Panc1 (cell line): ENCODE measurements around the gene SGPL1.

Experiments used
- POLR2AphosphoS5 ChIP-seq: IDR thresholded peaks from 2 replicates; pipeline ENCODE4 v1.6.1; 2012; ENCODE audit warnings: mild to moderate bottlenecking, low read depth, low read length, moderate library complexity
- TF ChIP-seq, protein P1 (sequence below): fragments of 450-650 bp; IDR thresholded peaks from 2 replicates; pipeline ENCODE4 v1.5.1; 2017; ENCODE audit warnings: mild to moderate bottlenecking

DNA sequence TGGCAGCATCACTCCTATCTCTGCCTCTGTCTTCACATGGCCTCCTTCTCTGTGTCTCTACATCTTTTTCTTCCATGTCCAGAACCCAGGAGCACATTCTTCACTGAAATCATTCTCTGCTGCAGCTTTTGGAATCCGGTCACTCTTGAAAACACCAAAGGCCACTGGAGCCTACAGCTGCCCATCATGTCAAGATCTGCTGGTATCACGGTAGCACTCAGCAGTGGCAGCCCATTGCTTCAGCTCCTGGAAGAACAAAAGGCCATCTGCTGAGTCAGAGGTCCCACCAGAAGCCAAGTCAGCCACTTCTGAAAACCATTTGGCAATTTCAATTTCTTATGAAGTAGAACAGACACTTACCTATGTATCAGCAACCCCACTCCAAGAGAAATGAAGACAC lies 78.7 kb downstream of the SGPL1 start:
- TF ChIP-seq, protein P1, sequence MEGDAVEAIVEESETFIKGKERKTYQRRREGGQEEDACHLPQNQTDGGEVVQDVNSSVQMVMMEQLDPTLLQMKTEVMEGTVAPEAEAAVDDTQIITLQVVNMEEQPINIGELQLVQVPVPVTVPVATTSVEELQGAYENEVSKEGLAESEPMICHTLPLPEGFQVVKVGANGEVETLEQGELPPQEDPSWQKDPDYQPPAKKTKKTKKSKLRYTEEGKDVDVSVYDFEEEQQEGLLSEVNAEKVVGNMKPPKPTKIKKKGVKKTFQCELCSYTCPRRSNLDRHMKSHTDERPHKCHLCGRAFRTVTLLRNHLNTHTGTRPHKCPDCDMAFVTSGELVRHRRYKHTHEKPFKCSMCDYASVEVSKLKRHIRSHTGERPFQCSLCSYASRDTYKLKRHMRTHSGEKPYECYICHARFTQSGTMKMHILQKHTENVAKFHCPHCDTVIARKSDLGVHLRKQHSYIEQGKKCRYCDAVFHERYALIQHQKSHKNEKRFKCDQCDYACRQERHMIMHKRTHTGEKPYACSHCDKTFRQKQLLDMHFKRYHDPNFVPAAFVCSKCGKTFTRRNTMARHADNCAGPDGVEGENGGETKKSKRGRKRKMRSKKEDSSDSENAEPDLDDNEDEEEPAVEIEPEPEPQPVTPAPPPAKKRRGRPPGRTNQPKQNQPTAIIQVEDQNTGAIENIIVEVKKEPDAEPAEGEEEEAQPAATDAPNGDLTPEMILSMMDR: no peak
- no peak for TF ChIP-seq POLR2AphosphoS5
